Cardiac muscle cell (in vitro differentiated cells and primary cell): ENCODE measurements around the gene GHR. TPM values are rescaled to one million over a fixed set of nuclear protein-coding genes. Genes with fewer than 3 reads are reported as not detected.

Source experiments
- DNase-seq, 2 donors: peaks; one replicate each; pipeline versions ENCODE4 v3.0.0 to v3.0.0-alpha.2; 2010 to 2017; ENCODE audit warnings: low read depth in 1 of 2, low spot score in 1 of 2
- H3K27ac ChIP-seq: fragments of 200-600 bp; sonication (generic); 2 replicates; pipeline ENCODE4 v1.5.1; 2016
- H3K27me3 ChIP-seq: fragments of 200-600 bp; sonication (generic); 2 replicates; pipeline ENCODE4 v1.6.0; 2016; ENCODE audit warnings: control low read depth
- H3K36me3 ChIP-seq: fragments of 200-600 bp; sonication (generic); 2 replicates; pipeline ENCODE4 v1.5.1; 2016; ENCODE audit warnings: control low read depth
- H3K4me1 ChIP-seq: fragments of 200-600 bp; sonication (generic); 2 replicates; pipeline ENCODE4 v1.8.1; 2017; ENCODE audit warnings: low read depth, mild to moderate bottlenecking, mixed run types
- H3K4me3 ChIP-seq: fragments of 200-600 bp; sonication (generic); 2 replicates; pipeline ENCODE4 v1.5.1; 2016; ENCODE audit warnings: mild to moderate bottlenecking
- H3K9me3 ChIP-seq: fragments of 200-600 bp; sonication (generic); 2 replicates; pipeline ENCODE4 v1.5.1; 2017; ENCODE audit warnings: low read depth, mild to moderate bottlenecking, control low read depth
- CTCF ChIP-seq: IDR thresholded peaks from 2 replicates; pipeline ENCODE4 v1.5.1; 2012; ENCODE audit warnings: low read depth, mild to moderate bottlenecking, low read length
- polyA plus RNA-seq: library from polyadenylated mRNA; unstranded; fragments of >200 nt; fragmentation: Nextera tagmentation; extraction: Ambion mirVana; gene quantifications from 2 replicates; pipeline ENCODE4 v1.2.1, GENCODE V29; 2016
- total RNA-seq: library from RNA; depleted of rRNA; stranded (reverse); fragments of >200 nt; gene quantifications from 2 replicates; pipeline ENCODE4 v1.2.3, GENCODE V29; 2016

The GHR gene
- total and polyA plus RNA-seq, 2 experiments from 2014 or later = 2.9 to 3.9 TPM

DNA sequence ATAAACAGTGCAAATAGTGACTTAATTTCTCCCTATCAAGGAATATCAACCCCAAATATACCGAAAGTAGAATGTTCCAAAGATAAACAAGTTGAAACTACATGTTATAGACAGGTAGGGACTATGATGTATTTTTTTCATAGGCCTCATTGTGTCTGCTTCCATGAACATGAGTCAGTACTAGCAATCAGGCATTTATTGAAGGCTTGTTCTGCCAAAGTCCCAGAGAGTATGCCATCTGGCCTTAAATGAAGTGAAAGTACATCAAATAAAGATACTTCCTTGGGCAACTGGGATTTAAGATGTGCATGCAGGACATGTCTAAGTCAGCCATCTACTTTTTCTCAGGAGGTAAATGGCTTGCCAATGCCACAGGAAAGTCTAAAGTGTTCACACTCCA is 6.5 kb downstream of the GHR start:
- H3K4me1 ChIP-seq = no peaks in the 10 kb centered on the region
- no peaks in the 10 kb centered on the region for H3K9me3 ChIP-seq
- no peak for TF ChIP-seq CTCF
- no peaks in the 10 kb centered on the region for H3K36me3 ChIP-seq
- H3K27me3 ChIP-seq = no peaks in the 10 kb centered on the region
- no peak overlapping the region for H3K27ac ChIP-seq
- no peak overlapping the region for H3K4me3 ChIP-seq
- no peak for DNase-seq

DNA sequence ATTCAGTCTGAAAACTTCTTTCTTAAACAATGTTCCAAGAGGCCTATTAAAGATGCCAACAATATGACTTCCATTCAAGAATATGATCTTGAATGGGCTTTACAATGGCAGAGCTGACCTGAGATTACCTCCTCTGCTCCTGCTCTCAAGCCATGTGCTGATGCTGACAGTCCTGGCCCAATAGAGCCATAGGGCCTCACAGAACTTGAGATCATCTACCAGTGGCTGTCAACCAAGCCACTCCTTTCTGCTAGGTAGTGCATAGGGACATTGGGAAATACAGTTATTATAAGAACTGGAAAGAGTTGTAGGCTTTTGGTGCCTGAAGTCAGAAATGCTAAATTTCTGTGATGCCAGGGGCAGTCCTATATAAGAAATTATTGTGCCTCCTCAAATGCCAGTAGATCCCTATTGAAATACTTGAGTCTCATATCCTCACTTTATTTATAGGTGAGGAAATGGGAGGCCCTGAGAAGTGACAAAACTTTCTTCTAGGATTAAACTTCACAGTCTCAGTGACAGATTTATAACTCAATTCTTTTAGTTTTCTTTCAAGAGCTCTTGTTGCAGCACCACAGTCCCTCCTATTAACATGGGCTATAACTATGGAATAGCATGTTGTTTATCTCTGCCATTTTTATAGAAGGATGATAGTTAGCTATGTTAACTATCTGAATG is 10.9 kb downstream of the GHR start:
- no peaks in the 10 kb centered on the region for H3K4me1 ChIP-seq
- H3K4me3 ChIP-seq = no peak overlapping the region
- H3K27ac ChIP-seq = no peak overlapping the region
- no peak for DNase-seq
- no peaks in the 10 kb centered on the region for H3K27me3 ChIP-seq
- no peaks in the 10 kb centered on the region for H3K36me3 ChIP-seq
- H3K9me3 ChIP-seq = no peaks in the 10 kb centered on the region
- TF ChIP-seq CTCF = no peak

DNA sequence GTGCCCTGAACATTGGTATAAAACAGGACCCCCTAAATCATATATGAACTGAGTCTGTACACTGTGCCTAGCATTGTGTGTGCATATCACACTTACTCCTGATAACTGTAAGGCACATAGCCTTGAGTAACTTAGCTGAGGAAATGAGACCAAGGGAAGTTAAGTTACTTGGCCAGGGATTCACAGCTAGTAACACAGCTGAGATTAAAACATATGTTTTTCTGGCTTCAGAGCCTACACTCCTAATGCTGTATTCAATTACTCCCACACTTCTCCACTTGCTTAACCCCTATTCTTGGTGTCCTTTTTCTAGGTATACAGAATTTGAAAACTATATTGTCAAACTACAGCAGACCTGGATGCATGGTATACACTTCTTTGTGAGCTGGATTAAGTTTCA is 12.8 kb downstream of the GHR start:
- no peak overlapping the region for H3K4me3 ChIP-seq
- no peaks in the 10 kb centered on the region for H3K9me3 ChIP-seq
- no peaks in the 10 kb centered on the region for H3K4me1 ChIP-seq
- H3K27me3 ChIP-seq = no peaks in the 10 kb centered on the region
- no peak overlapping the region for H3K27ac ChIP-seq
- TF ChIP-seq CTCF = no peak
- DNase-seq = no peak
- H3K36me3 ChIP-seq = no peaks in the 10 kb centered on the region

DNA sequence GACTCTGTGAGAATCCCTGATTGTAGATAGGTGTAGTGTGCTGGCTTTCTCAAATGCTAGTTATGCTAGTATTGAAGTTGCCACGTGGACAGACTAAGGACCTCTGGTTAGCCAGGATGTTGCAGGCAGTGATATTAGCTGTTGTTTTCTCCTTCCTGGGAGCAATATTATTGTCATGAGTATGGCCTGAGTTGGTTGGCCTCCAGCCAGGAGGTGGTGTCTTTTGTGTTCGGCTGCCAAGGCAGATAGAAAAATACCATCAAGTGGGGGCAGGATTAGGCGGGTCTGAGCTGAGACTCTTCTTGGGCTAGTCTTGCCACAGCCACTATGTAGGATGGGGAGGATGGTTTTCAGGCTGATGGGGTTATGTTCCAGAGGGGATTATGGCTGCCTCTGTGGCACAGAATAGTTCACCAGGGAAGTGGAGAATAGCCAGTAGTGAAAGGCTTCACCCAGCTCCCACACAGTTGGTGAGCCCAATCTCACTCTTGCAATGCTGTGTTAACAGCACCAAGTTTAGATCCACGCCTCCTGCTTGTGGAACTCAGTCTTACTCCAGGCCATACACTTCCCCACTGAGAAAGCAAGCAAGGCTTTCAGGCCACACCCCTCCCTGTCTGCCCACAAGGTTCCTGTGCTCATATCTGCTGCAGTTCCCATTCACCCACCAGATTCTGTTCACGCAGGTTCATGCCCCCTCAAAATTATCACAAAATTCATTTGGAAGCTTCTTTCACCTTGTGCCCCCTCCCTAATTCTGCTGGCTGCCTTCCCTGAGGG is 31.2 kb downstream of the GHR start:
- Histone ChIP-seq H3K4me1 (no peaks in the 10 kb centered on the region), H3K4me3 (no peak overlapping the region), H3K9me3 (no peaks in the 10 kb centered on the region), H3K27ac (no peak overlapping the region), H3K36me3 (no peaks in the 10 kb centered on the region), H3K27me3 (no peaks in the 10 kb centered on the region)
- no peak for TF ChIP-seq CTCF
- DNase-seq = no peak

- Histone ChIP-seq H3K4me3 (no peak overlapping the region), H3K27ac (no peak overlapping the region), H3K4me1 (no peaks in the 10 kb centered on the region), H3K36me3 (no peaks in the 10 kb centered on the region), H3K27me3 (no peaks in the 10 kb centered on the region), H3K9me3 (no peaks in the 10 kb centered on the region)
- TF ChIP-seq CTCF = no peak
- DNase-seq = no peak
Observed at GRCh38 chr5:42461033-42461432, 37.8 kb downstream of the GHR start.
